ENCODE measurements around the gene HLA-DOB. TPM values are rescaled to one million over a fixed set of nuclear protein-coding genes. Genes with fewer than 3 reads are reported as not detected.

Gene HLA-DOB
- total RNA-seq, 1 experiment from 2014 or later: 0.64 TPM

GRCh38 chr6:32843331-32843978 is 26.7 kb upstream of the HLA-DOB start:
- H2AFZ ChIP-seq (ENCODE audit: low read depth, low read length, poor library complexity, severe bottlenecking): no peak overlapping the region
- no peaks in the 10 kb centered on the region for H3K27me3 ChIP-seq (ENCODE audit: insufficient read depth, low read length)
- H3K4me3 ChIP-seq (replicated peaks in 1 of 2; ENCODE audit: low read depth in 1 of 2, low read length in 2 of 2): no peak overlapping the region
- BruUV-seq (replicated peaks): no TSS peak
- H3K9me3 ChIP-seq (ENCODE audit: control insufficient read depth in 1 of 2, insufficient read depth in 1 of 2, low read depth in 1 of 2, low read length in 2 of 2): no peaks in the 10 kb centered on the region
- no peak overlapping the region for H3K4me2 ChIP-seq (ENCODE audit: low read length)
- ChIA-PET RAD21 (ENCODE audit: low non-redundant PET in 1 of 2, low total read pairs in 2 of 2, uncharacterized antibody in 2 of 2, unreplicated experiment in 2 of 2) (no interaction called here), POLR2A (interaction anchor here (2.2 kb wide), 1 partner anchor 11 kb away, joined by 12 read pairs; the partner anchor contains the start of genes PSMB9 and TAP1), CTCF (no interaction called here)
- TF ChIP-seq POLR2A (IDR thresholded peaks at IDR 0.05; ENCODE audit: borderline replicate concordance, extremely low read depth, insufficient read depth, insufficient read length): no peak
- no peak for TF ChIP-seq ZNF274 (IDR thresholded peaks at IDR 0.05; ENCODE audit: low read depth, low read length)
- no peak for TF ChIP-seq ZBTB33 (IDR thresholded peaks at IDR 0.05; ENCODE audit: extremely low read depth, insufficient replicate concordance, low read length)
- no peak for TF ChIP-seq REST (IDR thresholded peaks at IDR 0.05; ENCODE audit: low read depth)
- no peak for TF ChIP-seq ATF3 (IDR thresholded peaks at IDR 0.05)
- no peak for TF ChIP-seq SP1 (IDR thresholded peaks at IDR 0.05; ENCODE audit: low read depth)
- TF ChIP-seq CEBPB (IDR thresholded peaks at IDR 0.05; ENCODE audit: low read depth): no peak
- TF ChIP-seq TCF7L2 (IDR thresholded peaks at IDR 0.05; ENCODE audit: borderline replicate concordance, extremely low read depth, insufficient read depth, insufficient read length): no peak
- TF ChIP-seq EGR1 (IDR thresholded peaks at IDR 0.05; ENCODE audit: low read depth): no peak
- no peak for TF ChIP-seq FOSL1 (IDR thresholded peaks at IDR 0.05; ENCODE audit: low read depth)
- no peak for TF ChIP-seq YY1 (IDR thresholded peaks at IDR 0.05; ENCODE audit: extremely low read depth, insufficient replicate concordance, low read depth, low read length)
- TF ChIP-seq EZH2phosphoT487 (IDR thresholded peaks at IDR 0.05; ENCODE audit: borderline replicate concordance): no peak
- TF ChIP-seq JUND (IDR thresholded peaks at IDR 0.05): no peak
- TF ChIP-seq RAD21 (IDR thresholded peaks at IDR 0.05; ENCODE audit: low read depth): no peak
- no peak for TF ChIP-seq SRF (IDR thresholded peaks at IDR 0.05; ENCODE audit: low read depth)
- no peak for TF ChIP-seq MAX (IDR thresholded peaks at IDR 0.05)
- no peak for DNase-seq (ENCODE audit: low read depth, low spot score)
- H4K20me1 ChIP-seq (ENCODE audit: insufficient read depth): no peaks in the 10 kb centered on the region
- ATAC-seq: no peak
- no peak overlapping the region for H3K27ac ChIP-seq (ENCODE audit: low read depth, low read length)
- H3K9me2 ChIP-seq (ENCODE audit: insufficient read depth): no peaks in the 10 kb centered on the region
- intact Hi-C loops (cut with micrococcal nuclease): no loop called here
- H3K9ac ChIP-seq (ENCODE audit: low read length): no peak overlapping the region
- no peaks in the 10 kb centered on the region for H3K79me2 ChIP-seq (ENCODE audit: insufficient read depth, low read length)
- H3K36me3 ChIP-seq (ENCODE audit: control insufficient read depth in 1 of 2, insufficient read depth in 2 of 2, low read length in 2 of 2): no peaks in the 10 kb centered on the region
- H3K4me1 ChIP-seq (ENCODE audit: control insufficient read depth in 1 of 2, insufficient read depth in 2 of 2, low read length in 2 of 2): peaks cover 12 to 21% of the 10 kb centered on the region in 2 experiments; a peak in 3 of 4 replicates
